Natural killer cell treated with Interleukin-12 subunit alpha and Interleukin-12 subunit beta and Interleukin-15 and Interleukin-18, amount 100 ng/mL, for 72 hours (primary cell): ENCODE results near the gene RAB24. TPM values are rescaled to one million over a fixed set of nuclear protein-coding genes. Genes with fewer than 3 reads are reported as not detected.

Experiments
- total RNA-seq, 2 donors: library from RNA; stranded (reverse); gene quantifications; one replicate each; pipeline ENCODE4 v1.2.3, GENCODE V29; 2022

Gene RAB24
- total RNA-seq, 2 donors from 2014 or later = 44.2 to 49.8 TPM

Other genes starting within 250 kb of the RAB24 start
- 1 to 10 TPM; 1.9 to 2.0 TPM for gene FGFR4, start 216.8 kb downstream of the RAB24 start, total RNA-seq
- 100 to 1,000 TPM in 1 of 2 donors, 10 to 100 TPM in 1; 96.8 to 166 TPM for gene NSD1, start 169.9 kb downstream of the RAB24 start, total RNA-seq
- 100 to 1,000 TPM; 310 to 360 TPM for gene PRELID1, start 80 bp upstream of the RAB24 start, total RNA-seq
- 10 to 100 TPM; 15.0 to 24.8 TPM for gene MXD3, start 8.2 kb upstream of the RAB24 start, total RNA-seq
- gene LMAN2, start 47.9 kb upstream of the RAB24 start, total RNA-seq = 100 to 1,000 TPM; 136 to 150 TPM
- gene RGS14, start 54.2 kb upstream of the RAB24 start, total RNA-seq = 10 to 100 TPM; 26.5 to 45.4 TPM
- gene SLC34A1, start 80.7 kb upstream of the RAB24 start, total RNA-seq = not detected
- not detected for gene PFN3, start 96.9 kb upstream of the RAB24 start, total RNA-seq
- gene F12, start 105.8 kb upstream of the RAB24 start, total RNA-seq = under 1 TPM in 1 of 2 donors, not detected in 1; 0.45 TPM
- 100 to 1,000 TPM in 1 of 2 donors, 10 to 100 TPM in 1; 58.1 to 113 TPM for gene GRK6, start 123.0 kb upstream of the RAB24 start, total RNA-seq
- gene PRR7, start 143.1 kb upstream of the RAB24 start, total RNA-seq = 1 to 10 TPM in 1 of 2 donors, under 1 TPM in 1; 0.83 to 2.6 TPM
- 10 to 100 TPM in 1 of 2 donors, 1 to 10 TPM in 1; 7.1 to 13.3 TPM for gene DBN1, start 169.9 kb upstream of the RAB24 start, total RNA-seq
- 10 to 100 TPM; 15.5 to 39.1 TPM for gene PDLIM7, start 193.9 kb upstream of the RAB24 start, total RNA-seq
- 10 to 100 TPM; 10.0 to 18.0 TPM for gene DOK3, start 206.1 kb upstream of the RAB24 start, total RNA-seq
- 100 to 1,000 TPM; 162 to 168 TPM for gene DDX41, start 213.2 kb upstream of the RAB24 start, total RNA-seq